Calu3 (cell line): Measurements from ENCODE around the gene TMEM35B. TPM values are rescaled to one million over a fixed set of nuclear protein-coding genes. Genes with fewer than 3 reads are reported as not detected.

Experiments used
- BruUV-seq: library from RNA; stranded (reverse); fragments of 400-500 nt; replicated peaks from 2 replicates; lab custom pipeline; 2021; lab: Mats Ljungman, UMichigan
- CTCF ChIA-PET: fragments of 300-600 bp; sonication (Branson Sonifier 250); formaldehyde crosslinking; loops from one replicate; lab custom pipeline; 2022; ENCODE audit warnings: antibody characterized with exemption; lab: Charles Lee
- DNase-seq: peaks from one replicate; pipeline ENCODE4 v3.0.0; 2022
- H3K27ac Mint-ChIP-seq: one replicate; pipeline ENCODE4 v1.8.0; 2022; ENCODE audit warnings: mixed read lengths; ENCODE audit not compliant: unreplicated experiment
- H3K27me3 Mint-ChIP-seq: one replicate; pipeline ENCODE4 v1.8.0; 2022; ENCODE audit warnings: mixed read lengths; ENCODE audit not compliant: unreplicated experiment
- H3K36me3 Mint-ChIP-seq: one replicate; pipeline ENCODE4 v1.8.0; 2022; ENCODE audit warnings: mild to moderate bottlenecking, moderate library complexity, mixed read lengths; ENCODE audit not compliant: insufficient read depth, unreplicated experiment
- H3K4me1 Mint-ChIP-seq: one replicate; pipeline ENCODE4 v1.8.0; 2022; ENCODE audit warnings: mild to moderate bottlenecking, low read depth, mixed read lengths; ENCODE audit not compliant: unreplicated experiment
- H3K4me3 Mint-ChIP-seq: one replicate; pipeline ENCODE4 v1.8.0; 2022; ENCODE audit warnings: mild to moderate bottlenecking, low read depth, moderate library complexity, mixed read lengths; ENCODE audit not compliant: unreplicated experiment
- H3K9me3 Mint-ChIP-seq: one replicate; pipeline ENCODE4 v1.8.0; 2022; ENCODE audit warnings: low read depth, mixed read lengths; ENCODE audit not compliant: unreplicated experiment
- intact Hi-C: fragments of 100-400 bp; cut with micrococcal nuclease; formaldehyde crosslinking; loops from one replicate; pipeline ENCODE4 v1.10.0; 2022; ENCODE audit not compliant: unreplicated experiment
- total RNA-seq: library from RNA; stranded (reverse); gene quantifications from 2 replicates; pipeline ENCODE4 v1.2.3, GENCODE V29; 2022
- TF ChIP-seq, protein P1 (sequence below): fragments of 200-600 bp; IDR thresholded peaks from one replicate; pipeline ENCODE4 v1.8.0; 2022; ENCODE audit warnings: antibody characterized with exemption; ENCODE audit not compliant: unreplicated experiment

The TMEM35B gene
- total RNA-seq, 1 experiment from 2014 or later: 27.6 TPM

DNA sequence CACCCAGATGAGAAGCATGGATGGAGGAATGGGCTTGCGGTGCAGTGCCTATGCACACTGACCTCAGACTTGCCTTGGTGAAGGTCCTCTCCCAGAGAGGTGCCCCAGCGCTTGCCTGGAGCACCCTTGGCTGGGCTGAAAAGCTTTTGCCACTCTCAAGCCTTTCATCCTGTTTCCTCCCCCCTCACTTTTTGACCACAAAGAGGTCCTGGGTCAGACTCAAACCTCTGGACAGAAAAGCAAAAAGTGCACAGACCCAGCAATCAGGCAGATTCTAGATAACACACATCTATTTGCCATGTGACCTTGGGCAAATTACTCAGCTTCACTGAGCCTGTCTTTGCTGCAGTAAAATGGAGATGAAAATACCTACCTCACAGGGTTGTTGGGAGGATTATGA lies 7.3 kb downstream of the TMEM35B start:
- CTCF ChIA-PET: no interaction called here
- H3K36me3 Mint-ChIP-seq: peaks cover 7% of the 10 kb centered on the region
- no peaks in the 10 kb centered on the region for H3K9me3 Mint-ChIP-seq
- H3K4me3 Mint-ChIP-seq: no peak overlapping the region
- no peaks in the 10 kb centered on the region for H3K27me3 Mint-ChIP-seq
- BruUV-seq: no TSS peak
- intact Hi-C loops: no loop called here
- no peak overlapping the region for H3K27ac Mint-ChIP-seq
- no peaks in the 10 kb centered on the region for H3K4me1 Mint-ChIP-seq
- TF ChIP-seq, protein P1, sequence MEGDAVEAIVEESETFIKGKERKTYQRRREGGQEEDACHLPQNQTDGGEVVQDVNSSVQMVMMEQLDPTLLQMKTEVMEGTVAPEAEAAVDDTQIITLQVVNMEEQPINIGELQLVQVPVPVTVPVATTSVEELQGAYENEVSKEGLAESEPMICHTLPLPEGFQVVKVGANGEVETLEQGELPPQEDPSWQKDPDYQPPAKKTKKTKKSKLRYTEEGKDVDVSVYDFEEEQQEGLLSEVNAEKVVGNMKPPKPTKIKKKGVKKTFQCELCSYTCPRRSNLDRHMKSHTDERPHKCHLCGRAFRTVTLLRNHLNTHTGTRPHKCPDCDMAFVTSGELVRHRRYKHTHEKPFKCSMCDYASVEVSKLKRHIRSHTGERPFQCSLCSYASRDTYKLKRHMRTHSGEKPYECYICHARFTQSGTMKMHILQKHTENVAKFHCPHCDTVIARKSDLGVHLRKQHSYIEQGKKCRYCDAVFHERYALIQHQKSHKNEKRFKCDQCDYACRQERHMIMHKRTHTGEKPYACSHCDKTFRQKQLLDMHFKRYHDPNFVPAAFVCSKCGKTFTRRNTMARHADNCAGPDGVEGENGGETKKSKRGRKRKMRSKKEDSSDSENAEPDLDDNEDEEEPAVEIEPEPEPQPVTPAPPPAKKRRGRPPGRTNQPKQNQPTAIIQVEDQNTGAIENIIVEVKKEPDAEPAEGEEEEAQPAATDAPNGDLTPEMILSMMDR: no peak
- DNase-seq: no peak

DNA sequence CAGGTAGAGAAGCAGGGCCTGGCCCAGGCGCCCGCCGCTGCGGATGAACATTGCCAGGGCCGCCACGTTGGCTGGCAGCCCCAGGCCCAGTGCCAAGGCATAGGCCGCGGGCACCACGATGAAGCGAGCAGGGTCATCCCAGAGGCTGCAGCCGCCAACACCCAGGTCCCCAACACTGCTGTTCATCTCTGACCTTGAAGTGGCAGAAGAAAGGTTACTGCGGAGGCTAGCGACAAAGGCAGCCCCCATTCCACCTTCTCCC lies 8.0 kb downstream of the TMEM35B start:
- TF ChIP-seq, protein P1: no peak
- H3K27ac Mint-ChIP-seq: no peak overlapping the region
- no peaks in the 10 kb centered on the region for H3K9me3 Mint-ChIP-seq
- H3K4me3 Mint-ChIP-seq: no peak overlapping the region
- H3K27me3 Mint-ChIP-seq: no peaks in the 10 kb centered on the region
- BruUV-seq: no TSS peak
- H3K4me1 Mint-ChIP-seq: no peaks in the 10 kb centered on the region
- intact Hi-C loops: no loop called here
- CTCF ChIA-PET: no interaction called here
- H3K36me3 Mint-ChIP-seq: peaks cover 7% of the 10 kb centered on the region
- DNase-seq: no peak

DNA sequence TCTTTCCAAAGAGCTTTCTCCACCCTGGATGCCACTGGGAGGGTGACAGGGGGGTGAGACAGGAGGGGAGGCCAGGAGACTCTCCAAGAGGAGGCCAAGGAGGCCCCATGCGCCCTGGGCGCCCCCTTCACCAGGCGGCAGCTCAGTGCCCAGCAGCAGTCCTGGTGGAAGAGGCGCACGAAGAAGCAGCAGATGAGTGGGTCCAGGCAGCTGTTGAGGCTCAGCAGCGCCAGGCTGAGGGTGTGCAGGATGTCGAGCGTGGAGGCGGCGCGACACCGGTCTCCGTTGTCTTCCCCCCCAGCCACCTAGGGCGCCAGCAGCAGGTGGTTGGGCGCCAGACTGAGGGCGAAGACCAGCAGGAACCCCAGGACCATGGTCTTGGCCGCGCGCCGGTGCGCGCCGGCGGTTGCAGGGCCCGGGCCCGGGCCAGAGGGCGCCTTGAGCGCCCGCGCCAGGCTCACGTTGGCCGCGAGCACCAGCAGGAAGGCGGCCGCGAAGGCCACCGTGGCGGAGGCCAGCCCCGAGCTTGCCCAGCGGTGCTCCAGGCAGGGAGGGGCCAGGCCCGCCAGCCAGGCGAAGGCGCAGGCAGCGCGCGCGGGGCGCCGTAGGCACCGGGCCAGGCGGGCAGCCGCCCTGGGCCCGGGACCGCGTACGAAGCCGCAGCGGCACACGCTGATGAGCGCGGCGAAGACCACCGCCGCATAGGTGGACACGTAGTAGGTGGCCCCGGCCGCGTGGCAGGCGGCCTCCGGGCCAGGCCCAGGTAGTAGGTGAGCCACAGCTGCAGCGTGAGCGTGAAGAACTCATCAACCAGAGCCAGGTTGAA lies 8.6 kb downstream of the TMEM35B start:
- Mint-ChIP-seq H3K36me3 (peaks cover 7% of the 10 kb centered on the region), H3K4me1 (no peaks in the 10 kb centered on the region), H3K27ac (no peak overlapping the region), H3K27me3 (no peaks in the 10 kb centered on the region), H3K9me3 (no peaks in the 10 kb centered on the region), H3K4me3 (no peak overlapping the region)
- intact Hi-C loops: no loop called here
- DNase-seq: no peak
- CTCF ChIA-PET: no interaction called here
- TF ChIP-seq, protein P1: no peak
- BruUV-seq: no TSS peak

DNA sequence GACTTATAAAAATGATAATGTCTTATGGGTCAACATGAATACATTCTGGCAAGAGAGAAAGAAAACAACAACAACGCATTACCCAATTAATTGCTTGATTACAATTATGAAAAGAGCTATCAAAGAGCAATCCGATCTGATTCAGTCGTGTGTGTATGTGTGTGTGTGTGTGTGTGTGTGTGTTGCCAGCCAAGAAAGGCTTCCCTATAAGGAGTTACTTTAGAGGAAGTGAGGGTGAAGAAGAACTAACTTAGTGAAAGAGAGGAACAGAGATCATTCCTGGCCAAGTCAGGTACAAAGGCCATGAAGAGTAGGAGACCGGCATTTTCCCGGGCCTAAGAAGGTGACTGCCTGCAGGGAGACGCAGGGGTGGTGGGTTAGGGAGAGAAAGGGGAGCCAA lies 9.4 kb downstream of the TMEM35B start:
- TF ChIP-seq, protein P1: no peak
- no peak overlapping the region for H3K4me3 Mint-ChIP-seq
- peaks cover 13% of the 10 kb centered on the region for H3K36me3 Mint-ChIP-seq
- H3K9me3 Mint-ChIP-seq: no peaks in the 10 kb centered on the region
- peaks cover 7% of the 10 kb centered on the region for H3K4me1 Mint-ChIP-seq
- no peak for DNase-seq
- intact Hi-C loops: no loop called here
- H3K27me3 Mint-ChIP-seq: no peaks in the 10 kb centered on the region
- no TSS peak for BruUV-seq
- CTCF ChIA-PET: no interaction called here
- no peak overlapping the region for H3K27ac Mint-ChIP-seq
